ENCODE measurements around the gene RAG1. TPM values are rescaled to one million over a fixed set of nuclear protein-coding genes. Genes with fewer than 3 reads are reported as not detected.

Gene RAG1
- total RNA-seq, 4 donors from 2014 or later, result 0.13 to 0.93 (median 0.86) TPM

DNA sequence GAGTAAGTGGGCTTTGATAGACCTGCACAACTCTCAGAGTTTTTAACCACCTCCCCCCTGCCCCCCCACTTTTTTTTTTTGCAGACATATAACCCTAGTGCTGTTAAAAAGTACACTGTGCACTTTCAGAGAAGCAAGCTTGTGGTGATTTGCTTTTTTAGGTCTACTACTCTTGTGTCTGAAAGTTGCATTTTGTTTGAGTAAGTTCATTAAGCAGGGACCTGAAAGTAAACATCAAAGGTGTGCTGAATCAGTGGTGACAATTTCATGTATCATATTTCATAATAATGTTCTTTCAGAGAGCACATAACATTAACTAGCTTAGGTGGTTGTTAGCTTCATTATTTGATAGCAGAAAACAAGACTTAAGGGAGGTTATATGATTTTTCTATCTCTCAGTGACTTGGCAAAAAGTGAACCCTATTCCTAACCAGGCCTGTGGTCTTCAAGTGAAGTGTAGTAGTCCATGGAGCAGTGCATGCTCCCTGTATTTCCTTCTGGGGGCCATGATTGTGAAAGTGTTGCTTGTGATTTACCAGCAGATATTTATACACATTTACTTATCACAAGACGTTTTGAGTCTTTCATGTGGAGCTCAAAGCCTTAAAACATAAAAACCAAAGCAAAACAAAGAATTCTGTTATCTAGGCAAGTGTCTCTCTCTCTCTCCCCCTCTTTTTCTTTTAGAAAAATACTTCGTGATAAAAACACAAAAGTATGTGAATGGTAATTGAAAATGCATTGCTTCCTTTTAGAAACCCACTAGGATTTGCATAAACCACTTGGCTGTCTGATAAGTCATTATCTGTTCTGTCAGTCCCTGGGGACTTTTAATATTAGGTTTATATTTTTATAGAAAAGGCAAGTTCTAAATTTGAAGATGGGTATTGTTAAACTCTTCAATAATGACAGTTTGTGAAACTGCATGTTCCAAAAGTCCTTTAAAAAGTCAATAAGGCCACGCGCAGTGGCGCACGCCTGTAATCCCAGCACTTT is 37.7 kb downstream of the RAG1 start:
- Histone ChIP-seq H3K9me3 (no peaks in the 10 kb centered on the region), H3K27ac (no peak overlapping the region), H3K36me3 (peaks cover 0 to 5% of the 10 kb centered on the region in 2 donors), H3K4me3 (no peak overlapping the region), H3K4me1 (no peaks in the 10 kb centered on the region), H3K27me3 (no peaks in the 10 kb centered on the region)
- ATAC-seq, result no peak
- WGBS, 2 donors (ENCODE audit: low coverage in 1 of 2), result 84% methylated on average over 6 of the region's 6 CpGs
- TF ChIP-seq POLR2AphosphoS5 (IDR thresholded peaks at IDR 0.05) (no peak), EP300 (IDR thresholded peaks at IDR 0.05) (no peak), POLR2A (IDR thresholded peaks at IDR 0.05) (no peak)
- TF ChIP-seq, protein P1, sequence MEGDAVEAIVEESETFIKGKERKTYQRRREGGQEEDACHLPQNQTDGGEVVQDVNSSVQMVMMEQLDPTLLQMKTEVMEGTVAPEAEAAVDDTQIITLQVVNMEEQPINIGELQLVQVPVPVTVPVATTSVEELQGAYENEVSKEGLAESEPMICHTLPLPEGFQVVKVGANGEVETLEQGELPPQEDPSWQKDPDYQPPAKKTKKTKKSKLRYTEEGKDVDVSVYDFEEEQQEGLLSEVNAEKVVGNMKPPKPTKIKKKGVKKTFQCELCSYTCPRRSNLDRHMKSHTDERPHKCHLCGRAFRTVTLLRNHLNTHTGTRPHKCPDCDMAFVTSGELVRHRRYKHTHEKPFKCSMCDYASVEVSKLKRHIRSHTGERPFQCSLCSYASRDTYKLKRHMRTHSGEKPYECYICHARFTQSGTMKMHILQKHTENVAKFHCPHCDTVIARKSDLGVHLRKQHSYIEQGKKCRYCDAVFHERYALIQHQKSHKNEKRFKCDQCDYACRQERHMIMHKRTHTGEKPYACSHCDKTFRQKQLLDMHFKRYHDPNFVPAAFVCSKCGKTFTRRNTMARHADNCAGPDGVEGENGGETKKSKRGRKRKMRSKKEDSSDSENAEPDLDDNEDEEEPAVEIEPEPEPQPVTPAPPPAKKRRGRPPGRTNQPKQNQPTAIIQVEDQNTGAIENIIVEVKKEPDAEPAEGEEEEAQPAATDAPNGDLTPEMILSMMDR (IDR thresholded peaks at IDR 0.05), result no peak

DNA sequence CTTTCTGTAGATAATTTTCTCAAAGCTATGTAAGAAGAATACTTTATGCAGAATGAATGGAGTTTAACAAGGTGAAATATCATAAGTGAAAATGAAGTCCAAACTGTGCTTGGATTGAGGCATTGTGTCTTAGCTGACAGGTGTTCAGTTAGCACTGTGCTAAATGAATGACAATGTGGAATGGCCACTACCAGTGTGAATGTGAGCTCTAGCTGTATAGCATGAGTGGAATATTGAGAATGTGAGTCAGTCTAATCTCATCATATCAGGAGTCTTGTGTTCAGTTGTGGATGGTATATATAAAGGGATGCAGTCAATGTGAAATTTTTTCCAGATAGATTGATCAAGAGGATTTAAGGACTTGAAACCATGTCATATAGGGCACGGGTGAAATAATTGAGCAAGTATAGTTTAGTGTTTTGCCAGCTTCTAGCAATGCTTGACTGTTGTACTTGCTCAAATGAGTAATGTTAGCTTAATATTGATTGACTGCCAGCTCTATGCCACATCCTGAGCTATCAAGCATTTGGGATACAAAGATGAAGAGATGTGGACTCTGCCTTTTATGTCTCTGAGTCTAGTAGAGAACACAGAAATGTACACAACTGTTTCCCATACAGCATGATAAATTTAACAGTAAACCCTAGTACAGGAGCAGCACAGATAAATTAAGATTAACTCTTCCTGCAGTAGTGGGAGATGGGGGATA is 40.8 kb downstream of the RAG1 start:
- 67 to 90% methylated on average over 1 of the region's 1 CpG for WGBS, 2 donors (ENCODE audit: low coverage in 1 of 2)
- Histone ChIP-seq H3K4me3 (no peak overlapping the region), H3K36me3 (peaks cover 0 to 13% of the 10 kb centered on the region in 2 donors), H3K4me1 (no peaks in the 10 kb centered on the region), H3K9me3 (no peaks in the 10 kb centered on the region), H3K27ac (no peak overlapping the region), H3K27me3 (no peaks in the 10 kb centered on the region)
- TF ChIP-seq POLR2AphosphoS5 (IDR thresholded peaks at IDR 0.05), result no peak
- TF ChIP-seq EP300 (IDR thresholded peaks at IDR 0.05), result no peak
- no peak for TF ChIP-seq POLR2A (IDR thresholded peaks at IDR 0.05)
- TF ChIP-seq, protein P1 (IDR thresholded peaks at IDR 0.05), result no peak
- ATAC-seq, result no peak

DNA sequence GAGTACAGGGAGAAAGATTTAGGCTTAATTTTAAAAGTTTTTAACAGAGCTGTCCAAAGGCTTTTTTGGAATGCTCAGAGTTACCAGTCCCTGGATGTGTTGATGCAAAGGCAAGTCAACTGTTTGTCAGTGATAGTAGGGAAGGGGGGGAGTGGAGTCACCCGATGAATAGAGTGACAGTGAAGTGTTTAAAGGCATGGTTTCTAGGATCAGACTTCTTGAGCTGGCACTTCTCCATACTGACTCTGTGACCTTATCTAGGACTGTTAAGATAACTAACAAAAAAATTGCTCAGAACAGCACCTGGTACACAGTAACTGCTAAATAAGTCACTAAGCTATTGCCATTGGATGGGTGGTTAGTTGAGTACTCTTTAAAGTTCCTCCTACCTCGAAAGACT is 41.6 kb downstream of the RAG1 start:
- H3K27ac ChIP-seq, result no peak overlapping the region
- no peaks in the 10 kb centered on the region for H3K9me3 ChIP-seq
- TF ChIP-seq EP300 (IDR thresholded peaks at IDR 0.05), result no peak
- no peak for TF ChIP-seq POLR2A (IDR thresholded peaks at IDR 0.05)
- TF ChIP-seq, protein P1 (IDR thresholded peaks at IDR 0.05), result no peak
- no peak for TF ChIP-seq POLR2AphosphoS5 (IDR thresholded peaks at IDR 0.05)
- H3K4me1 ChIP-seq, result no peaks in the 10 kb centered on the region
- H3K36me3 ChIP-seq, result peaks cover 0 to 13% of the 10 kb centered on the region in 2 donors
- no peak overlapping the region for H3K4me3 ChIP-seq
- no peaks in the 10 kb centered on the region for H3K27me3 ChIP-seq
- no peak for ATAC-seq
- WGBS, 2 donors (ENCODE audit: low coverage in 1 of 2), result 75 to 83% methylated on average over 2 of the region's 2 CpGs

DNA sequence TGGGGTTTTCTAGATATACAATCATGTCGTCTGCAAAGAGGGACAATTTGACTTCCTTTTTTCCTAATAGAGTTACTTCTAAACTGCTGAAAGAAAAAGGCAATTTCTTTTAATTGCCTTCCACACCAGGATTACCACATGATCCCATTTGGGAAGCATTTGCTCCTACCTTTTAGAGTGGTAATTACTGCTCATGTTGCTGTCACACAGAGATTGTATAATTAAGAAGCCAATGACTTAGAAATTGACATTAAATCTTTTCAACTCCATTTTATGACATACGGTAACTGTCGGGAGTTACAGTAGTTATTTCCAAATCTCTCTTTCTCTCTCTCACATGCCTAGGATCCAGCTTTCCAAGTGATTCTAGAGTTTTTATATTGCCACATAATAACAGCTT is 48.0 kb downstream of the RAG1 start:
- H3K4me3 ChIP-seq, result no peak overlapping the region
- TF ChIP-seq POLR2A (IDR thresholded peaks at IDR 0.05) (no peak), POLR2AphosphoS5 (IDR thresholded peaks at IDR 0.05) (no peak), EP300 (IDR thresholded peaks at IDR 0.05) (no peak)
- TF ChIP-seq, protein P1 (IDR thresholded peaks at IDR 0.05), result no peak
- H3K27me3 ChIP-seq, result no peaks in the 10 kb centered on the region
- peaks cover 3 to 30% (median 4%) of the 10 kb centered on the region in 3 donors for H3K4me1 ChIP-seq
- ATAC-seq, result no peak
- peaks cover 0 to 4% of the 10 kb centered on the region in 2 donors for H3K36me3 ChIP-seq
- no peaks in the 10 kb centered on the region for H3K9me3 ChIP-seq
- H3K27ac ChIP-seq, result no peak overlapping the region
- 76 to 80% methylated on average over 3 of the region's 3 CpGs for WGBS, 2 donors (ENCODE audit: low coverage in 1 of 2)

Measured in gastroesophageal sphincter (tissue), 4 donors.